Stimulated activated CD4-positive, alpha-beta T cell treated with anti-CD3 and anti-CD28 coated beads, Interleukin-1b, Interleukin-23, amount 100 ng/mL, for 4 hours (primary cell): ENCODE data around the gene EEF1G.
"Not testable (repeated sequence)": the region's sequence is repeated elsewhere in the genome, so short reads cannot be mapped to it uniquely, and the experiment has no call there.

Source experiments
- DNase-seq, 2 donors: peaks; one replicate each; pipeline ENCODE4 v3.0.0-alpha.2; 2020; ENCODE audit warnings: low read depth in 2 of 2

The EEF1G gene

DNA sequence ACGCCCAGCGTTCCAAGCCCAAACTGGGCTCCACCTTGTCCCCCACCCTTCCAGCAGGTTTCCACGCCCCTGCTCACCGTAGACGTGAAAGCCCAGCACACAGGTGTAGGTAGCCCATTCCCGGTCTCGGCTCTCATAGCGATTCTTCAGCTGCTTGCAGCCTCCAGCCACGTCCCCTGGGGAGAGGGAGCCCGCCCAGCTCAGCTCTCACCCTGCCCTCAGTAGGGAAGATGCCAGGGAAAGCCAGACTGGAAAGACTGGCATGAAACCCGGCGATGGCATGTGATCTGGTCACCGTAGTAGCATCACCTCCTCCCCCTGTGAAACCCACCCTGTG is 29.3 kb upstream of the EEF1G start:
- no peak for DNase-seq

DNA sequence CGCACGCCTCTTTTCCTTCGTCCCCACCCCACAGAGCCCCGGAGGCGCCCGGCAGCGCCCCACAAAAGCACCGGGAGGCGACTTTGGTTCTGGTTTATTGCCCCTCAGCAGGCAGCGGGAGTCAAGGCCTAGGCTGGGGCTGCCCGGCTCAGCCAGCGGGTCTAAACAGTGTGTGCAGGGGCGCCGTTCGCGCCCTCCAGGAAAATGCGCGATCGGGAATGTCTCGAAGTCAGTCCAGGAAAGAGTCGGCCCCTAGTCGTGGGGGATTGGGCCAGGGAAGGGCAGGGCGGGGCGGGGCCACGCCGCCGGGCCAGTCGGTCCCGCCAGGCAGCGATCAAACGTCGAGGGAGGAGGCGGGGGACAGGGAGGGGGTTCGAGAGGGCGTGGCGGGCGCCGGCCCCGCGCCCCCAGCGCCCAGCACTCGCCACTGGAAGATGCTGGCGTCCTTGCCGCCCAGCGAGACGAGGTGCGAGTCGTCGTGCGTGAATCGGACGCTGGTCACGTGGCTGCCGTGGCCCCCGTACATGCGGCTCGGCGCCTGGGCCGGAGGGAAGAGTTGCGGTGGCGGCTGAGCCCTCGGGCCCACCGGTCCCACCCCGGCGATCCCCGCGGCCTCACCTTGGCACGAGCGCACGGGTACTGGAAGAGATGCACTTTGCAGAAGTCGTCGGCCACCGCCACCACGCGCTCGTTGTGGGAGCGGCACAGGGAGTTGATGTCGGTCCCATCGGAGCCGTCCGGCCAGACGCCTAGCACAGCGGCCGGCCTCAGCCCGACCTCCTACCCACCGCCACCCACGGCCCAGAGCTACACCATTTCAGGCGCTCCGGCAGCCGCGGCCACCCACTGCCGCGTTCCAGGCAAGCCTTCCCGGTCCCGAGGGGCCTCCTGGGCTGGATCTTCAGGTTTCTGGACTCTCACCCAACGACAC is 28.7 kb upstream of the EEF1G start:
- peak in 1 of 2 donors; percentile 31 for DNase-seq

GRCh38 chr11:62601372-62602140 is 27.9 kb upstream of the EEF1G start, which contains the start of gene MTA2:
MTA2 (minus strand) TSS chr11:62601865; CDS start chr11:62601450, 415 bp downstream.
- DNase-seq = peak; percentile 99

- peak in 1 of 2 donors; percentile 56 for DNase-seq
These were observed 27.4 kb upstream of the EEF1G start for GRCh38 chr11:62601122-62601371.

DNA sequence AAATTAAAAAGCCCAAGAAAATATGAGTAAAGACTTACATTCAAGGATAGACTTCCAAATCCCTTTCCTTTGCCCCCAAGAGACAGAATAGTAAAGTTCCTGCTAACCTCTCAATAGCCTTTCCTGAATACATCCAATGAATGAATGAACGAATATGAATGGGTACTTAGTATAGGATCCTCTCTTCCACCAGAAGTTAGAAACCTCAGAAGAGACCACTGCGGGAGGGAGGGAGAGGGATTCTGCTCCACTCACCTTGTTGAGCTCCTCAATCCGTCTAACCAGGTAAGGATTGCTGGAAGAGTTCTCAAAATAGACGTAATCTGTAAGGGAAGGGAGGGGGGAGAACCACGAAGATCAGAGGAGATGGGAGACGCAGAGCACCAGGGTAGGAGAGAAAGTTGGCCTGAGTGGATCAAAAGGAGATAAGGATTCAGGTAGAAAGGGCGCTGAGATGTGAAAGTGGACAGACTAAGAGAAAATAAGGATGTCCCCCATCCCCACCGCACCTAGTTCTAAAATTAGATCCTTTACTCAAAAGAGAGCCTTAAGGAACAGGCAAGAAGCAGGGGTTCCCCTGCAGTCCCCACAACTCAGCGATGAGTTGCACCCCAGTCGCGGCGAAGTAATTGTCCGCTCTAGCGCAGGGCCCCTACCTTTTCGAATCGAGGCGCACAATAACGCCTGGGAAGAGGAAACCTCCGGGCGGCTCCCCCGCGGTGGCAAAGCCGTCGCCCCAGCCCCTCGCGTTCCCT is 26.9 kb upstream of the EEF1G start:
- no peak for DNase-seq

DNA sequence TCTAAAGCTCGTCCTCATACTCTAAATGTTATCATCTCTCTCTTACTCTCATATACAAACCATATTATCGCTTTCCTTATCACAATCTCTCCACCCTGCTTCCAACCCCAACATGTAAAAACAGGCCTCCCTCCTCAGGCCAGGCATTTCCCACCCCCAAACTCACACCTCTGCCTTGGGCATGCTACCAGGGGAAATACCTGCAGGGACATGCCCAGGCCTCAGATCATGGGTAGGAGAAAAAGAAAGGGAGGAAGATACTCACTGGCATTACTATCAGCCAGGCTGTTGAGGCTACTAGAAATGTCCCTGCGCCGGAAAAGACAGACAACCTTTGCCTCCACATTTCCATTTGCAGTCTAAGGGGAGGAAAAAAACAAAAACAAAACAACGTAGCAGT is 26.2 kb upstream of the EEF1G start:
- no peak for DNase-seq

- DNase-seq = peak; percentile 84 to 89
These were observed 25.5 kb upstream of the EEF1G start for GRCh38 chr11:62599069-62599696.

DNA sequence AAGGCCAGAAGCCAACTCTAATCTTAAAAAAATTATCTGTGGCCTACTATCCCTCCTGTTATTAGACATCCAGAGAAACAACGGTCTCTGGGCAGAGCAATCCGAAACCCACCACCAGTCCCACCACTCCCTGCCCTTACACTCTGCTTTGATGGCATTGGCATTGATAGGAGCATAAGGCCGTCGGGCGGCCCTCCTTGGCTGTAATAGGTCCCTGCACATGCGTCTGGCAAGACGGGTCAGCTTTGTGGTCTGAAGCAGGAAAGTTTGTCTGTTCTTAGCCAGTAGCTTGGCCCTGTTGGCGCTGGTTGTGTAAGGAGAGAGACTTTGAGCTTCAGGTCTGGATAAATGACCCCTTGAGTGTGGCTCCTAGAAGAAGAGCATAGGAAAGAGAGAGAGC is 21.4 kb upstream of the EEF1G start:
- DNase-seq = no peak

- DNase-seq = peak; percentile 63 to 68
These were observed 19.8 kb upstream of the EEF1G start for GRCh38 chr11:62593434-62594044.

GRCh38 chr11:62592989-62593421 is 19.3 kb upstream of the EEF1G start:
- DNase-seq = no peak

DNA sequence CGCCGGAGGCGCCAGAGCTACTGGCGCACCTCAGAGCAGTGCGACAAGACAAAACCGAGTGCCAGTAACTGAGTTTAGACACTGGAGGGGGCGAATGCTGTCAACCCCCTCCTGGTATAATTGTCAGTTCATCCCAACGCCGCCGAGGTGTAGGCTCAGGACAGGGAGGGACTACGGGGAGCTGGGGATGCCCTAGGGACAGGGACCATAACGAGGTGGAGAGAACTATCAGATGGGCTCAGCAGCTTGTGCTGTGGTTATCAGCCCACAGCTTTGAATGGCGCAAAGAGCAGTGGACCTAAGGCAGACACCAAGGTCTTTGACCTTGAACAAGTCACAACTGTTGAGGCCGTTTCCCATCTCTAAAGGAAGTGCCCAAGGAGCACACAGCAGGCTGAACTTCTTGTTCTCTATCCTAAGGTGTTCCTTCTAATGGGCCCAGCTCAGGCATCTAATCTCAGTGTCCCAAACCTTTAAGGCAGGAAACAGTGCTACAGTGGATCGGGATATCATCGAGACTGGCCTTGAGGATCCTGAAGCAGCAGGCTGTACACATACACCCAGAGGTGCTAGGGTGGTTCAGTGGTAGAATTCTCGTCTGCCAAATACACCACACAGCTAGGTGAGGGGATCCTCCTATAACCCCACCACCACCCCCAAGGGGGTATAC is 18.6 kb upstream of the EEF1G start:
- no peak for DNase-seq

DNA sequence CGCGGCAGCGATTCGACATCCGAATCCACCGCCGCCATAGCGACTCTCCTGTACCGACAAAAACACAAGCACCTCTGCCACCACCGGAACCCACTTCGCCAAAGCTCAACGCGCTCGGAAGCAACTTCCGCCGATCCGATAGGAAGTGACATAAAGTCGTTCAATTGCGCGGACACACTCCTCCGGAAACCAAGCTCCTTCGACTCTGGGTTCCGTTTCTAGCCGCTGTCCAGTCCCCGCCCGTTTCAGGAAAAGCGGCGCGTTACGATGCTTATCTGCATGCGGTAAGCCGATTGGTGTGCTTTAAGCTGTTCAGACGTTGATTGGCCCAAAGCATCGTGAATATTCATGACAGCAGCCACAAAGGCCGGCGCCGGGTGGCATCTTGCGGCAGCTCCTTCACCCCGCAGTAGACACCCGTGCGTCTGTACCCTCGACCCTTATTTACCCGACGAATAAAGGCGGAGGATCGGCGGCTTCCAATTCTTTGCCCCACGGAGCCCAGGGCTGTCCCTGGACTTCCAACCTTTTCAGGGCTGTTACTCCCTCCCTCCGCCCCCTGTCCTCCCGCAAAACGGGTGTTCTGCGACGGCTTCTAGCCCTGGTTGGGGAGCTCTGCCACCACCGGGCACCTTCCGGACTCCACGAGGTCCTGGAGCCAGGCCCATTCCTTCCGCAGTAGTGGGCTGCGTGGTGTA is 17.9 kb upstream of the EEF1G start, which contains the start of gene TUT1:
TUT1 (minus strand) TSS at position 76 of the 698 bp plus-strand sequence; CDS start at position 38, 38 bp downstream.
- DNase-seq = peak; percentile 84 to 91

DNA sequence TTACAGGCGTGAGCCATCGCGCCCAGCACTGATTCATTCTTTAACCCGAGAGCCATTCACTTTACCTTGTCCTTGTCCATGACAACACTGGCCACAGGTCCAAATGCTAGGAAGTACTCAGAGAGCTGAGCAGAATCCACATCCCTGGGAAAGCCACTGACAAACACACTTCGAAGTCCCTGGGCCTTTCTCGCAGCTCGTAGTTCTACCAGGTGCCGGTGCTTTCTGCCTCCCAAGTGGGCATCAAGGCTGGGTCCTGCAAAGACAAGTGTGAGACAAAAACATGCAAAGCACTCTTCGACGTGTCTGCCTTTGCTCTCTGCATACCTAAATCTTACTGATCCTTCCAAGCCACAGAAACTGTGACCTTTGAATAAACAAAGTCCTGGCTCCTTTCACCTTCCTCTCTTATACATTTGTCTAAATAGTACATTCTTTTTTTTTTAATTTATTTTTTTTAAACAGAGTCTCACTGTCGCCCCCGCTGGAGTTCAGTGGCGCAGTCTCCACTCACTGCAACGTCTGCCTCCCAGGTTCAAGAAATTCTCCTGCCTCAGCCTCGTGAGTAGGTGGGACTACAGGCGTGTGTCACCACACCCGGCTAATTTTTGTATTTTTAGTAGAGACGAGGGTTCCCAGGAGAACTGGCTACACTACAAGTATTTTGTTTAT is 15.4 kb upstream of the EEF1G start:
- DNase-seq = no peak

DNA sequence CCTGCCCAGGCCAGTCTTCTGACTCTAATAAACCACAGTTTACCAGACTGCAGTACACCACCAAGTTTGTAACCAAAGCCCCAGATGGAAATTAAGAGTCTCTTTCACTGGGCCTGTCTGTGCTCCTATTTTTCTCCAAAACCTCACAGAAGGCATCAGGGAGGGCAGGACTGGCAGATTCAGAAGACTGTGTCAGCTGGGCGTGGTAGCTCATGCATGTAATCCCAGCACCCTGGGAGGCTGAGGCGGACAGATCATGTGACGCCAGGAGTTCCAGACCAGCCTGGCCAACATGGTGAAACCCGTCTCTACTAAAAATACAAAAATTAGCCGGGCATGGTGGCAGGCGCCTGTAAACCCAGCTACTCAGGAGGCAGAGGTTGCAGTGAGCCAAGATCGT is 11.7 kb upstream of the EEF1G start:
- not testable (repeated sequence) for DNase-seq

- DNase-seq = not testable (repeated sequence)
These were observed 8.0 kb upstream of the EEF1G start for GRCh38 chr11:62581735-62582134.

GRCh38 chr11:62580959-62581715 is 7.4 kb upstream of the EEF1G start:
- no peak for DNase-seq

DNA sequence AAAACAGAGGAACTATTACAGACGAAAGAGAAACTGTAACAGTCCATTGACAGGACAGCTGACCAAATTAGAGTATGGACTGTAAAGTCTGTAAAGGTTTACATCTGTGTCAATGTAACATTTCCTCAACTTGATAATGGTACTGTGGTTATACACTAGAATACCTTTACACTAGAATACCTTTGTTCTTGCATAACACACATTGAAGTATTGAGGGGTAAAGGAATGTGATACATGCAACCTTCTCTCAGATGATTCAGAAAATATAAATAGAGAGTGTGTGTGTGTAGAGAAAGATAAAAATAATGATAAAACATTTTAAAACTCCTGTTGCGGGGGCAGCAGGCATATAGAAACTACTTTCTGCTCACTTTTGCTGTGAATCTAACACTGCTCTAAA is 5.6 kb upstream of the EEF1G start:
- no peak for DNase-seq

GRCh38 chr11:62578541-62578940 is 4.8 kb upstream of the EEF1G start:
- no peak for DNase-seq
